ENCODE data around the gene CBLC. TPM values are rescaled to one million over a fixed set of nuclear protein-coding genes. Genes with fewer than 3 reads are reported as not detected.

Gene CBLC, protein sequence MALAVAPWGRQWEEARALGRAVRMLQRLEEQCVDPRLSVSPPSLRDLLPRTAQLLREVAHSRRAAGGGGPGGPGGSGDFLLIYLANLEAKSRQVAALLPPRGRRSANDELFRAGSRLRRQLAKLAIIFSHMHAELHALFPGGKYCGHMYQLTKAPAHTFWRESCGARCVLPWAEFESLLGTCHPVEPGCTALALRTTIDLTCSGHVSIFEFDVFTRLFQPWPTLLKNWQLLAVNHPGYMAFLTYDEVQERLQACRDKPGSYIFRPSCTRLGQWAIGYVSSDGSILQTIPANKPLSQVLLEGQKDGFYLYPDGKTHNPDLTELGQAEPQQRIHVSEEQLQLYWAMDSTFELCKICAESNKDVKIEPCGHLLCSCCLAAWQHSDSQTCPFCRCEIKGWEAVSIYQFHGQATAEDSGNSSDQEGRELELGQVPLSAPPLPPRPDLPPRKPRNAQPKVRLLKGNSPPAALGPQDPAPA
- total RNA-seq (not detected), polyA plus RNA-seq (not detected), total RNA-seq (not detected)

DNA sequence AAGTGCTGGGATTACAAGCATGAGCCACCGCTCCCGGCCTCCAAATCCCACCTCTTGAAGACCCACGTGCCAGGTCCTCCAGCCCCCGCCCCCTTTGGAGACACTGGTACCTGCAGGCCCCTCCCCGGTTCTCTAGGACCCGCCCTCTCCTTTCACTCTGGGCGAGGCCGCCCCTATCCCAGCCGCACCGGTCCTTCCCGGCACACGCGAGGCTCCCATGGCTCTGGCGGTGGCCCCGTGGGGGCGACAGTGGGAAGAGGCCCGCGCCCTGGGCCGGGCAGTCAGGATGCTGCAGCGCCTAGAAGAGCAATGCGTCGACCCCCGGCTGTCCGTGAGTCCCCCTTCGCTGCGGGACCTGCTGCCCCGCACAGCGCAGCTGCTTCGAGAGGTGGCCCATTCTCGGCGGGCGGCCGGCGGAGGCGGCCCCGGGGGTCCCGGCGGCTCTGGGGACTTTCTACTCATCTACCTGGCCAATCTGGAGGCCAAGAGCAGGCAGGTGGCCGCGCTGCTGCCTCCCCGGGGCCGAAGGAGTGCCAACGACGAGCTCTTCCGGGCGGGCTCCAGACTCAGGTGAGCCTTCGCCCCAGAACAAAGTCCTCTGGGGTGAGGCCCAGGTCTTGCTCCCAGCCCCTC, at the start of gene CBLC:
Gene CBLC, plus strand, starts transcription at position 176 of the 633 bp plus-strand sequence. Its CDS starts 42 bp downstream, at position 218.
- ATAC-seq, result no peak
- CTCF ChIA-PET, result interaction anchor here (1.3 kb wide), 1 partner anchor 54 kb away, joined by 3 read pairs; no protein-coding TSS in a partner anchor
- POLR2A ChIA-PET, result no interaction called here

DNA sequence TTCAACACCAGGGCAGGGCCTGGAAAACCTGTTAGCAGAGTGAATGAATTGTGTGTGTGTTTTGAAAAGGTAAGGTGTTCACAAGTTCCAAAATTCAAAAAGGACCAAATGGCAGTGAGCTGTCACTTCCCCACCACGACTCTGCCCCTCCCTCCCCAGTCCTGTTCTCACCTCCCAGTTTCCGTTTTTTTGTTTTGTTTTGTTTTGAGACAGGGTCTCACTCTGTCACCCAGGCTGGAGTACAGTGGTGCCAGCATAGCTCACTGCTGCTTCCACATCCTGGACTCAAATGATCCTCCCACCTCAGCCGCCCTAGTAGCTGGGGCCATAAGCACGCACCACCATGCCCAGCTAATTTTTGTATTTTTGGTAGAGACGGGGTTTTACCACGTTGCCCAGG, 49.5 kb upstream of the CBLC start:
- ATAC-seq, result no peak
- Histone ChIP-seq H3K27me3 (ENCODE audit: control insufficient read depth in 2 of 2, insufficient read depth in 2 of 2, low read length in 2 of 2) (no peaks in the 10 kb centered on the region), H3K4me3 (ENCODE audit: low read length) (no peak overlapping the region), H3K36me3 (ENCODE audit: control insufficient read depth in 2 of 3, insufficient read depth in 3 of 3, low read length in 3 of 3) (no peaks in the 10 kb centered on the region), H3K4me1 (ENCODE audit: control insufficient read depth in 2 of 2, insufficient read depth in 2 of 2, low read length in 2 of 2) (peaks cover 0 to 10% of the 10 kb centered on the region in 2 donors), H3K9me3 (ENCODE audit: control insufficient read depth in 2 of 3, low read length in 3 of 3) (no peaks in the 10 kb centered on the region), H3K27ac (ENCODE audit: low read depth, low read length) (no peak overlapping the region)
- intact Hi-C loops (cut with micrococcal nuclease), result no loop called here
- no peaks in the 10 kb centered on the region for H3K36me3 Mint-ChIP-seq
- H3K4me1 Mint-ChIP-seq, result peaks cover 8 to 42% (median 24%) of the 10 kb centered on the region in 7 donors
- CTCF ChIA-PET, result interaction anchor here (13.1 kb wide), 1 partner anchor 43 kb away, joined by 295 read pairs; no protein-coding TSS in a partner anchor
- peak overlapping the region in 2 of 10 donors; percentile 8 to 51 for H3K4me3 Mint-ChIP-seq
- H3K27ac Mint-ChIP-seq, result peak overlapping the region in 5 of 9 donors; percentile 16 to 82 (median 50)
- peaks cover 0 to 4% (median 0%) of the 10 kb centered on the region in 5 donors for H3K27me3 Mint-ChIP-seq
- DNase-seq, result no peak
- no peaks in the 10 kb centered on the region for H3K9me3 Mint-ChIP-seq
- POLR2A ChIA-PET, result interaction anchor here (1.1 kb wide), 1 partner anchor 39 kb away, joined by 4 read pairs; no protein-coding TSS in a partner anchor

More for the DNA sequence above, at the start of gene CBLC:
- no peaks in the 10 kb centered on the region for H3K9me3 Mint-ChIP-seq
- intact Hi-C loops (cut with micrococcal nuclease), result no loop called here
- no peak within 1 kb of the TSS for H3K4me3 ChIP-seq (ENCODE audit: low read length)
- H3K27me3 Mint-ChIP-seq, result peaks cover 0 to 3% (median 0%) of the 10 kb centered on the region in 5 donors
- no peaks in the 10 kb centered on the region for H3K4me1 Mint-ChIP-seq
- no peak for DNase-seq
- H3K36me3 Mint-ChIP-seq, result no peaks in the 10 kb centered on the region
- H3K36me3 ChIP-seq (ENCODE audit: control insufficient read depth in 2 of 3, insufficient read depth in 3 of 3, low read length in 3 of 3), result no peaks in the 10 kb centered on the region
- no peaks in the 10 kb centered on the region for H3K27me3 ChIP-seq (ENCODE audit: control insufficient read depth in 2 of 2, insufficient read depth in 2 of 2, low read length in 2 of 2)
- H3K27ac Mint-ChIP-seq, result no peak within 1 kb of the TSS
- no peaks in the 10 kb centered on the region for H3K4me1 ChIP-seq (ENCODE audit: control insufficient read depth in 2 of 2, insufficient read depth in 2 of 2, low read length in 2 of 2)
- no peak within 1 kb of the TSS for H3K27ac ChIP-seq (ENCODE audit: low read depth, low read length)
- H3K4me3 Mint-ChIP-seq, result no peak within 1 kb of the TSS
- H3K9me3 ChIP-seq (ENCODE audit: control insufficient read depth in 2 of 3, low read length in 3 of 3), result no peaks in the 10 kb centered on the region

DNA sequence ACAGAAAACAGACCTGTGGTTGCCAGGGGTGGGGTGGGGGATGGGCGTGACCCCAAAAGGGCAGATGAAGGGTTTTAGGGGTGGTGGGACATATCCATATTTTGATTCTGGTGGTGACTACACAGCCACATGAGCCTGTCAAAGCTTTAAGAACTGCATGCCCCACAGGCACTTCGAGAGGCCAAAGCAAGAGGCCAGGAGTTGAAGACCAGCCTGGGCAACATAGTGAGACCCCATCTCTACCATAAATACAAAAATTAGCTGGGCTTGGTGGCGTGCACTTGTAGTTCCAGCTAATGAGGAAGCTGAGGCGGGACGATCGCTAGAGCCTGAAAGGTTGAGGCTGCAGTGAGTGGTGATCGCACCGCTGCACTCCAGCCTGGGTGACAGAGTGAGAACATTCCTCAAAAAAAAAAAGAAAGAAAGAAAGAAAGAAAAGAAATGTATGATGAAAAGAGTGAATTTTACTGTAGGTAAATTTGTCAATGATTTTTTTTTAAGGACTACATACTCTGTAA, 48.1 kb upstream of the CBLC start:
- H3K27ac ChIP-seq (ENCODE audit: low read depth, low read length), result no peak overlapping the region
- Mint-ChIP-seq H3K9me3 (no peaks in the 10 kb centered on the region), H3K27me3 (peaks cover 0 to 5% (median 0%) of the 10 kb centered on the region in 5 donors), H3K27ac (peak overlapping the region in 2 of 9 donors; percentile 15 to 46), H3K4me3 (no peak overlapping the region), H3K4me1 (peaks cover under 1 to 29% (median 12%) of the 10 kb centered on the region in 7 donors), H3K36me3 (no peaks in the 10 kb centered on the region)
- no peak for DNase-seq
- POLR2A ChIA-PET, result no interaction called here
- intact Hi-C loops (cut with micrococcal nuclease), result no loop called here
- CTCF ChIA-PET, result interaction anchor here (1.2 to 13.1 kb wide), 2 partner anchors 42 to 55 kb away, joined by 5 to 295 read pairs; no protein-coding TSS in a partner anchor
- no peaks in the 10 kb centered on the region for H3K4me1 ChIP-seq (ENCODE audit: control insufficient read depth in 2 of 2, insufficient read depth in 2 of 2, low read length in 2 of 2)
- H3K4me3 ChIP-seq (ENCODE audit: low read length), result no peak overlapping the region
- H3K27me3 ChIP-seq (ENCODE audit: control insufficient read depth in 2 of 2, insufficient read depth in 2 of 2, low read length in 2 of 2), result no peaks in the 10 kb centered on the region
- no peaks in the 10 kb centered on the region for H3K36me3 ChIP-seq (ENCODE audit: control insufficient read depth in 2 of 3, insufficient read depth in 3 of 3, low read length in 3 of 3)
- H3K9me3 ChIP-seq (ENCODE audit: control insufficient read depth in 2 of 3, low read length in 3 of 3), result no peaks in the 10 kb centered on the region
- ATAC-seq, result no peak

DNA sequence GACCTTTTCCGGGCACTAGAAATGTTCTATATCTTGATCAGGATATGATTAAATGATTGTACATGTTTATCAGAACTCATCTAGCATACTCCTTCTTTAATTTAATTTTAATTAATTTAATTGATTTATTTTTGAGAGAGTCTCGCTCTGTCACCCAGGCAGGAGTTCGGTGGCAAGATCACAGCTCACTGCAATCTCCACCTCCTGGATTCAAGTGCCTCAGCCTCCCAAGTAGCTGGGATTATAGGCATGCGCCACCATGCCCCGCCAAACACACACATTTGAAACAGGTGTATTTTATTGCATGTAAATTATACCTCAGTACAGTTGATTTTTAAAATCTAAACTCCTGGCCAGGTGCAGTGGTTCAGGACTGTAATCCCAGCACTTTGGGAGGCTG, 46.6 kb upstream of the CBLC start:
- no peaks in the 10 kb centered on the region for H3K27me3 ChIP-seq (ENCODE audit: control insufficient read depth in 2 of 2, insufficient read depth in 2 of 2, low read length in 2 of 2)
- H3K36me3 ChIP-seq (ENCODE audit: control insufficient read depth in 2 of 3, insufficient read depth in 3 of 3, low read length in 3 of 3), result no peaks in the 10 kb centered on the region
- no peak overlapping the region for H3K27ac Mint-ChIP-seq
- H3K4me3 ChIP-seq (ENCODE audit: low read length), result no peak overlapping the region
- no peaks in the 10 kb centered on the region for H3K4me1 ChIP-seq (ENCODE audit: control insufficient read depth in 2 of 2, insufficient read depth in 2 of 2, low read length in 2 of 2)
- no peak overlapping the region for H3K4me3 Mint-ChIP-seq
- intact Hi-C loops (cut with micrococcal nuclease), result no loop called here
- H3K4me1 Mint-ChIP-seq, result peaks cover 0 to 22% (median 7%) of the 10 kb centered on the region in 7 donors
- H3K9me3 Mint-ChIP-seq, result no peaks in the 10 kb centered on the region
- DNase-seq (no peak), ATAC-seq (no peak)
- POLR2A ChIA-PET, result interaction anchor here (0.7 kb wide), 1 partner anchor 32 kb away, joined by 4 read pairs; no protein-coding TSS in a partner anchor
- H3K27me3 Mint-ChIP-seq, result peaks cover 0 to 10% (median 0%) of the 10 kb centered on the region in 5 donors
- H3K36me3 Mint-ChIP-seq, result no peaks in the 10 kb centered on the region
- CTCF ChIA-PET, result interaction anchor here (1.3 to 1.8 kb wide), 2 partner anchors 13 to 39 kb away, joined by 3 to 7 read pairs; no protein-coding TSS in a partner anchor
- no peak overlapping the region for H3K27ac ChIP-seq (ENCODE audit: low read depth, low read length)
- no peaks in the 10 kb centered on the region for H3K9me3 ChIP-seq (ENCODE audit: control insufficient read depth in 2 of 3, low read length in 3 of 3)

DNA sequence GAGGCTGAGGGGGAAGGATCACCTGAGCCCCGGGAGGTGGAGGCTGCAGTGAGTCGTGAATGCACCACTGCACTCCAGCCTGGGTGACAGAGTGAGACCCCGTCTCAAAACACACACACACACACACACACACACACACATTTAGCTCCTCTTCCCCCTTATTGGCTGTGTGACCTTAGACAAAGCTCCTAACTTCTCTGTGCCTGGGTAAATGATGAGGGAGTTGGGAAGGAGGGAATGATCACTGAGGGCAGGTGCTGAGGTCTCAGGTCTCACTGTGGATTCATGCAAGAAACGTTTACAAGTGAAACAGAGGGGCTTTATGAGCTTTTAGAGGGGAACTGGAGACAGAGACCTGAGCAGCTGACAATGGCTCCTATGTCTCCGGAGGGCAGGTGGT, 46.1 kb upstream of the CBLC start:
- Mint-ChIP-seq H3K36me3 (no peaks in the 10 kb centered on the region), H3K27me3 (peaks cover 0 to 10% (median 0%) of the 10 kb centered on the region in 5 donors), H3K4me1 (peaks cover 0 to 18% (median 7%) of the 10 kb centered on the region in 7 donors), H3K9me3 (no peaks in the 10 kb centered on the region), H3K27ac (peak overlapping the region in 2 of 9 donors; percentile 45 to 46), H3K4me3 (no peak overlapping the region)
- ChIA-PET POLR2A (interaction anchor here (0.6 to 0.7 kb wide), 2 partner anchors 31 to 42 kb away, joined by 3 to 4 read pairs; no protein-coding TSS in a partner anchor), CTCF (interaction anchor here (0.7 to 1.8 kb wide), 2 partner anchors 16 to 39 kb away, joined by 4 to 7 read pairs; no protein-coding TSS in a partner anchor)
- H3K4me1 ChIP-seq (ENCODE audit: control insufficient read depth in 2 of 2, insufficient read depth in 2 of 2, low read length in 2 of 2), result no peaks in the 10 kb centered on the region
- no peaks in the 10 kb centered on the region for H3K36me3 ChIP-seq (ENCODE audit: control insufficient read depth in 2 of 3, insufficient read depth in 3 of 3, low read length in 3 of 3)
- no peak overlapping the region for H3K4me3 ChIP-seq (ENCODE audit: low read length)
- no peak for ATAC-seq
- intact Hi-C loops (cut with micrococcal nuclease), result no loop called here
- DNase-seq, result no peak
- H3K9me3 ChIP-seq (ENCODE audit: control insufficient read depth in 2 of 3, low read length in 3 of 3), result no peaks in the 10 kb centered on the region
- no peaks in the 10 kb centered on the region for H3K27me3 ChIP-seq (ENCODE audit: control insufficient read depth in 2 of 2, insufficient read depth in 2 of 2, low read length in 2 of 2)
- no peak overlapping the region for H3K27ac ChIP-seq (ENCODE audit: low read depth, low read length)

DNA sequence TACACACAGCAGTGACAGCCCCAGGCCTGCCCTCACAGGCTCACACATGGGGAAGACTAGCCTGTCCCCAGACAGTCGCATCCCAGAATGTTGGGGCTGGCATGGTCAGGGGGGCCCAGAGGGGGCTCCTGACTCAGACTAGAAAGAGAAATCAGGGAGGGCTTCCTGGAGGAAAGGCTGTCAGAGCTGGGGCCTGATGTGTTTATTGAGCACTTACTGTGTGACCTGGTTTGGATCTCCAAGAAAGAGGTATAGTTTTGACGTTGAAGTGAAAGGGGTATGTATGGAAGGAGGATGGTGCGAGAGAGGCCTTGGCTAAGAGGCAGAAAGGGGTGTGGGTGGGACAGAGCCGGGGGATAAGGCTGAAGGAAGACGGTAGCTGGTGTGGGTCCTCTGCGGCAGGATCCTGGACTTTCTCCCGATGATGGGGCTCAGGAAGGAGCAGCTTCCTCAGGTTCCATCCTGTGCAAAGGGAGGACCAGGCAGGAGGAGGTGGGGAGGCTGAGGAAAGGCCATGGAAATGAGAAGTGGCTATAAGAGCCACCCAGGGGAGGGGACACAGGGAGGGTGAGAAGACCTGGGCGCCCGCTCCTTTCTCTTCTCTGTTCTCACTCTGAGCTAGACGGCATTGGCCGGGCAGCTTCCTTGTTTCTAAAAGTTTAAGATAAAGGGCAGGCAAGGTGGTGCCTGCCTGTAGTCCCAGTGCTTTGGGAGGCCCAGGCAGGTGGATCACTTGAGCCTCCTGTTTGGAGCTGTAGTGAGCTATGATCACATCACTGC, 45.3 kb upstream of the CBLC start:
- Histone ChIP-seq H3K4me3 (ENCODE audit: low read length) (no peak overlapping the region), H3K9me3 (ENCODE audit: control insufficient read depth in 2 of 3, low read length in 3 of 3) (no peaks in the 10 kb centered on the region), H3K27me3 (ENCODE audit: control insufficient read depth in 2 of 2, insufficient read depth in 2 of 2, low read length in 2 of 2) (no peaks in the 10 kb centered on the region), H3K36me3 (ENCODE audit: control insufficient read depth in 2 of 3, insufficient read depth in 3 of 3, low read length in 3 of 3) (no peaks in the 10 kb centered on the region), H3K27ac (ENCODE audit: low read depth, low read length) (no peak overlapping the region), H3K4me1 (ENCODE audit: control insufficient read depth in 2 of 2, insufficient read depth in 2 of 2, low read length in 2 of 2) (no peaks in the 10 kb centered on the region)
- H3K4me3 Mint-ChIP-seq, result no peak overlapping the region
- DNase-seq (no peak), ATAC-seq (no peak)
- no peaks in the 10 kb centered on the region for H3K36me3 Mint-ChIP-seq
- peaks cover 4 to 21% (median 7%) of the 10 kb centered on the region in 7 donors for H3K4me1 Mint-ChIP-seq
- H3K9me3 Mint-ChIP-seq, result no peaks in the 10 kb centered on the region
- POLR2A ChIA-PET, result no interaction called here
- intact Hi-C loops (cut with micrococcal nuclease), result no loop called here
- peaks cover 0 to 14% (median 0%) of the 10 kb centered on the region in 5 donors for H3K27me3 Mint-ChIP-seq
- H3K27ac Mint-ChIP-seq, result peak overlapping the region in 2 of 9 donors; percentile 0 to 2
- CTCF ChIA-PET, result interaction anchor here (0.7 to 1.8 kb wide), 4 partner anchors 11 to 39 kb away, joined by 3 to 7 read pairs (median 4); no protein-coding TSS in a partner anchor
